ENCODE data around the gene ERP27.

DNA sequence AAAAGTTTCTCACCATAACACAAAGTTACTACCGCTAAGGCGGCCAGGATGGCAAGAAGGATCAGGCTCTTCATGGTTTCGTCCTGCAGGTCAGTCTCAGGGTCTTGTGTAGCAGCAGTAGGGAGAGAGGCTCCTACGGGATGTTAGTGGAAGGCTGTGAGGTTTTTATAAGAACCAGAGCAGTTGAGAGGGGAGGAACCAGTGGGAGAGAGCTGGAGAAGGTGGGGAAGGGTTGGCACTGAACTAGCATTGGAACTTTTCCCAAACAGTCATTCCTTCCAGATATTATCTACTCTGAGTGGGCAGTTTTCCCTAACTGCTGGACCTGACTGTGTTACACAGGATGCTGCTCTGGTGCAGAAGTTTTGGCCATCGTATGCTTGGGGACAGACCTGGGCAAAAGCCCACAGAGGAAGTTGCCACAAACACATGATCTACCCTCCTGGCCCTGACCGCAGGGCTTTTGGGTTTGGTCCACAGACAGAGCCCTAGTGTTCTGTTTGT, 52.6 kb downstream of the ERP27 start, which contains the start of gene MGP:
- TF ChIP-seq, protein P1, sequence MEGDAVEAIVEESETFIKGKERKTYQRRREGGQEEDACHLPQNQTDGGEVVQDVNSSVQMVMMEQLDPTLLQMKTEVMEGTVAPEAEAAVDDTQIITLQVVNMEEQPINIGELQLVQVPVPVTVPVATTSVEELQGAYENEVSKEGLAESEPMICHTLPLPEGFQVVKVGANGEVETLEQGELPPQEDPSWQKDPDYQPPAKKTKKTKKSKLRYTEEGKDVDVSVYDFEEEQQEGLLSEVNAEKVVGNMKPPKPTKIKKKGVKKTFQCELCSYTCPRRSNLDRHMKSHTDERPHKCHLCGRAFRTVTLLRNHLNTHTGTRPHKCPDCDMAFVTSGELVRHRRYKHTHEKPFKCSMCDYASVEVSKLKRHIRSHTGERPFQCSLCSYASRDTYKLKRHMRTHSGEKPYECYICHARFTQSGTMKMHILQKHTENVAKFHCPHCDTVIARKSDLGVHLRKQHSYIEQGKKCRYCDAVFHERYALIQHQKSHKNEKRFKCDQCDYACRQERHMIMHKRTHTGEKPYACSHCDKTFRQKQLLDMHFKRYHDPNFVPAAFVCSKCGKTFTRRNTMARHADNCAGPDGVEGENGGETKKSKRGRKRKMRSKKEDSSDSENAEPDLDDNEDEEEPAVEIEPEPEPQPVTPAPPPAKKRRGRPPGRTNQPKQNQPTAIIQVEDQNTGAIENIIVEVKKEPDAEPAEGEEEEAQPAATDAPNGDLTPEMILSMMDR (IDR thresholded peaks at IDR 0.05) = no peak
- TF ChIP-seq POLR2AphosphoS5 (IDR thresholded peaks at IDR 0.05; ENCODE audit: low read depth, low read length) (no peak), SIN3A (IDR thresholded peaks at IDR 0.05; ENCODE audit: borderline replicate concordance, insufficient read depth, low read depth, low read length) (no peak), TCF7L2 (IDR thresholded peaks at IDR 0.05; ENCODE audit: low read depth, low read length) (no peak)
- TF ChIP-seq, protein P2, sequence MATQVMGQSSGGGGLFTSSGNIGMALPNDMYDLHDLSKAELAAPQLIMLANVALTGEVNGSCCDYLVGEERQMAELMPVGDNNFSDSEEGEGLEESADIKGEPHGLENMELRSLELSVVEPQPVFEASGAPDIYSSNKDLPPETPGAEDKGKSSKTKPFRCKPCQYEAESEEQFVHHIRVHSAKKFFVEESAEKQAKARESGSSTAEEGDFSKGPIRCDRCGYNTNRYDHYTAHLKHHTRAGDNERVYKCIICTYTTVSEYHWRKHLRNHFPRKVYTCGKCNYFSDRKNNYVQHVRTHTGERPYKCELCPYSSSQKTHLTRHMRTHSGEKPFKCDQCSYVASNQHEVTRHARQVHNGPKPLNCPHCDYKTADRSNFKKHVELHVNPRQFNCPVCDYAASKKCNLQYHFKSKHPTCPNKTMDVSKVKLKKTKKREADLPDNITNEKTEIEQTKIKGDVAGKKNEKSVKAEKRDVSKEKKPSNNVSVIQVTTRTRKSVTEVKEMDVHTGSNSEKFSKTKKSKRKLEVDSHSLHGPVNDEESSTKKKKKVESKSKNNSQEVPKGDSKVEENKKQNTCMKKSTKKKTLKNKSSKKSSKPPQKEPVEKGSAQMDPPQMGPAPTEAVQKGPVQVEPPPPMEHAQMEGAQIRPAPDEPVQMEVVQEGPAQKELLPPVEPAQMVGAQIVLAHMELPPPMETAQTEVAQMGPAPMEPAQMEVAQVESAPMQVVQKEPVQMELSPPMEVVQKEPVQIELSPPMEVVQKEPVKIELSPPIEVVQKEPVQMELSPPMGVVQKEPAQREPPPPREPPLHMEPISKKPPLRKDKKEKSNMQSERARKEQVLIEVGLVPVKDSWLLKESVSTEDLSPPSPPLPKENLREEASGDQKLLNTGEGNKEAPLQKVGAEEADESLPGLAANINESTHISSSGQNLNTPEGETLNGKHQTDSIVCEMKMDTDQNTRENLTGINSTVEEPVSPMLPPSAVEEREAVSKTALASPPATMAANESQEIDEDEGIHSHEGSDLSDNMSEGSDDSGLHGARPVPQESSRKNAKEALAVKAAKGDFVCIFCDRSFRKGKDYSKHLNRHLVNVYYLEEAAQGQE (IDR thresholded peaks at IDR 0.05; ENCODE audit: insufficient read depth in 1 of 2, low read depth in 2 of 2, low read length in 1 of 2) = no peak
